GM19193 (cell line): Measurements from ENCODE around the gene PCDHGA2.

Experiments used
- POLR2A ChIP-seq: IDR thresholded peaks from 4 replicates; pipeline ENCODE4 v1.6.1; 2011; ENCODE audit not compliant: insufficient read depth, insufficient read length; ENCODE audit errors: extremely low read depth

PCDHGA2 gene

GRCh38 chr5:141338538-141339306, at the start of gene PCDHGA2:
PCDHGA2 (plus strand) TSS chr5:141338760.
- TF ChIP-seq POLR2A = no peak

GRCh38 chr5:141298376-141298775, 40.2 kb upstream of the PCDHGA2 start:
- TF ChIP-seq POLR2A = no peak

GRCh38 chr5:141303756-141304155, 34.8 kb upstream of the PCDHGA2 start, which contains the start of gene SLC25A2:
SLC25A2 (minus strand) TSS chr5:141304049; CDS start chr5:141303865, 184 bp downstream.
- TF ChIP-seq POLR2A = no peak

- TF ChIP-seq POLR2A = no peak
Measured at GRCh38 chr5:141306630-141307029, 31.9 kb upstream of the PCDHGA2 start.

- TF ChIP-seq POLR2A = no peak
Measured at GRCh38 chr5:141313711-141314110, 24.8 kb upstream of the PCDHGA2 start.

- no peak for TF ChIP-seq POLR2A
Measured at GRCh38 chr5:141319202-141319601, 19.4 kb upstream of the PCDHGA2 start.

GRCh38 chr5:141319699-141320098, 18.9 kb upstream of the PCDHGA2 start:
- no peak for TF ChIP-seq POLR2A

GRCh38 chr5:141320225-141321169, 18.1 kb upstream of the PCDHGA2 start, which contains the start of gene TAF7:
TAF7 (minus strand) TSS chr5:141320784; CDS start chr5:141320044, 740 bp downstream.
- TF ChIP-seq POLR2A = peak; percentile 96

GRCh38 chr5:141322261-141322660, 16.3 kb upstream of the PCDHGA2 start:
- TF ChIP-seq POLR2A = no peak

GRCh38 chr5:141326088-141326854, 12.3 kb upstream of the PCDHGA2 start:
- no peak for TF ChIP-seq POLR2A

- TF ChIP-seq POLR2A = no peak
Measured at GRCh38 chr5:141328231-141328630, 10.3 kb upstream of the PCDHGA2 start.

GRCh38 chr5:141330299-141331080, 8.1 kb upstream of the PCDHGA2 start, which contains the start of gene PCDHGA1:
PCDHGA1 (plus strand) TSS chr5:141330514.
- TF ChIP-seq POLR2A = no peak

GRCh38 chr5:141342773-141343172, 4.2 kb downstream of the PCDHGA2 start:
- TF ChIP-seq POLR2A = no peak
